Measurements from ENCODE around the gene SOX11. TPM values are rescaled to one million over a fixed set of nuclear protein-coding genes. Genes with fewer than 3 reads are reported as not detected.
"Not testable (repeated sequence)": the region's sequence is repeated elsewhere in the genome, so short reads cannot be mapped to it uniquely, and the experiment has no call there.

SOX11 gene
- total RNA-seq (ENCODE audit: low replicate concordance), result 21.1 and 83.2 TPM in 2 replicates
- long read RNA-seq, full-length matches to known transcripts, result 3 of 3 reads
- long read RNA-seq, partial matches to known transcripts, result 0 of 3 reads
- long read RNA-seq, other reads (novel, unspliced or antisense), result 0 of 3 reads

DNA sequence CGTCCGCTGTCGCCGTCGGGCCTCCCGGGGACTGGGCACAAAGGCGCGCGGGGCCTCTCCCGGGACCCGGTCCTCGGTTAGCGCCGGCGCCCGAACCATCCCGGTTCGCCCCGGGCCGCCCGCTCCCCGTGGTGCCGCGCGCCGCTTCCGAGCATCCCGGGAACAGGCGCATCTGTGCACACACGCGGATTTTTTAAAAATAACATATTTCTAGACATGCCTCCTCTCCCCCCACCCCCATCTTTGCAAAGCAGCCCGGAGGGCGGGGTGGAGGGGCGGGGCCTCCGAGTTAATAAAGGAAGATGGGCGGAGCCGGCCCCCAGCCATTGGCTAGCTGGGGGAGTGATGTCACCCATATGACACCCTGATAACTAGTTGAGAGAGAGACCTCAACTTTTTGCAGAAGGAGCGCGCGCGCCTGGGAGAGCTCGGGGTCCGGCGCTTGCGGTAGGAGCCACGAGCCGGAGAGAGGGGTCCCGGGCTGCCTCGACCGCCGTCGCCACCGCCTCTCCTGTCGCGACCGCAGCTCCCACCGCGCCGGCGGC lies at the start of gene SOX11:
Gene SOX11, plus strand, starts transcription at position 400 of the 545 bp plus-strand sequence. CDS start 338 bp downstream, outside the sequence.
- H3K27ac Mint-ChIP-seq, result peak within 1 kb of the TSS; percentile 96

DNA sequence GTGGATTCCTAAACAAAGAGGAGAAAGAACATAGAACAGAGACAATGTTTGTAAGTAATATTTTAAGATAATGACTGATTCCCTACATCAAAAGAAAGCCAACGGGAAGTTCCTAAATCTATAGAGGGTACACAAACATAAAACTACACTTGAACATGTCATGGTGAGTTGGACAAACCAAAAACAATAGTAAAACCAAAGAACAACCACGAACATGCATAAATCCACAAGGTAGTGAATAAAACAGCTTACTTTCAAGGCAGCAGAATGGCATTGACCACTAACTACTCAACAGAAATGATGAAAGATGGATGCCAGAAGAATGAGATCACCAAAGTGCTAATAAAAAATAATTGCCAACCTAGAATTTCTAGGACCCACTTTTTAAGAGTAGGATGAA lies 39.5 kb upstream of the SOX11 start:
- H3K27ac Mint-ChIP-seq; H3K4me3 Mint-ChIP-seq; H3K9me3 Mint-ChIP-seq; DNase-seq (ENCODE audit: extremely low spot score, unreplicated experiment); H3K4me1 Mint-ChIP-seq (ENCODE audit: unreplicated experiment); H3K27me3 Mint-ChIP-seq; H3K36me3 Mint-ChIP-seq: not testable (repeated sequence)

More for the DNA sequence above, at the start of gene SOX11:
- Mint-ChIP-seq H3K27me3 (peaks cover 13% of the 10 kb centered on the region), H3K9me3 (no peaks in the 10 kb centered on the region), H3K4me1 (ENCODE audit: unreplicated experiment) (peaks cover 12% of the 10 kb centered on the region), H3K4me3 (peak within 1 kb of the TSS; percentile 100), H3K36me3 (peaks cover 7% of the 10 kb centered on the region)
- DNase-seq (ENCODE audit: extremely low spot score, unreplicated experiment), result peak; percentile 97
- TF ChIP-seq, protein P1, sequence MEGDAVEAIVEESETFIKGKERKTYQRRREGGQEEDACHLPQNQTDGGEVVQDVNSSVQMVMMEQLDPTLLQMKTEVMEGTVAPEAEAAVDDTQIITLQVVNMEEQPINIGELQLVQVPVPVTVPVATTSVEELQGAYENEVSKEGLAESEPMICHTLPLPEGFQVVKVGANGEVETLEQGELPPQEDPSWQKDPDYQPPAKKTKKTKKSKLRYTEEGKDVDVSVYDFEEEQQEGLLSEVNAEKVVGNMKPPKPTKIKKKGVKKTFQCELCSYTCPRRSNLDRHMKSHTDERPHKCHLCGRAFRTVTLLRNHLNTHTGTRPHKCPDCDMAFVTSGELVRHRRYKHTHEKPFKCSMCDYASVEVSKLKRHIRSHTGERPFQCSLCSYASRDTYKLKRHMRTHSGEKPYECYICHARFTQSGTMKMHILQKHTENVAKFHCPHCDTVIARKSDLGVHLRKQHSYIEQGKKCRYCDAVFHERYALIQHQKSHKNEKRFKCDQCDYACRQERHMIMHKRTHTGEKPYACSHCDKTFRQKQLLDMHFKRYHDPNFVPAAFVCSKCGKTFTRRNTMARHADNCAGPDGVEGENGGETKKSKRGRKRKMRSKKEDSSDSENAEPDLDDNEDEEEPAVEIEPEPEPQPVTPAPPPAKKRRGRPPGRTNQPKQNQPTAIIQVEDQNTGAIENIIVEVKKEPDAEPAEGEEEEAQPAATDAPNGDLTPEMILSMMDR (conservative IDR thresholded peaks at IDR 0.05), result no peak

- H3K4me1 Mint-ChIP-seq (ENCODE audit: unreplicated experiment); H3K4me3 Mint-ChIP-seq; H3K9me3 Mint-ChIP-seq; H3K36me3 Mint-ChIP-seq; H3K27ac Mint-ChIP-seq; DNase-seq (ENCODE audit: extremely low spot score, unreplicated experiment); H3K27me3 Mint-ChIP-seq: not testable (repeated sequence)
Measured at GRCh38 chr2:5653756-5654155, 38.4 kb upstream of the SOX11 start.

DNA sequence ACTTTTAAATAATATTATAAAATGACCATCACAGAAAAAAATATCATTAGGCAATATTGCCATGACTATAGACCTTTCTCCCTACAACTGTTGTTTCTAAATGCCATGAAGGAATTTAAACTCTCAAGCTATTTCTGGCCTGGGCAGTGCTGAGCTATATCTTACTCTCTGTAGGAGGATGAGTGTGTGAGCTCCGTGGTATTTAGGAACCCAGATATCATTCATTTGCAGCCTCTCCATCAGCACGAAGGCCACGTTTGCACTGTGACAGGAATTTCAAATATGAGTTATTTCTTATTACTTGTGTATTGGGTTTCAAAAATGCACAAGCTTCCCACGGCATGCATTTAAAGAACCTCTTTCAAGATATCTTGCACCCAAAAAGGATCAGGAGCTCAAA lies 35.0 kb upstream of the SOX11 start:
- H3K9me3 Mint-ChIP-seq, result no peaks in the 10 kb centered on the region
- H3K36me3 Mint-ChIP-seq, result no peaks in the 10 kb centered on the region
- H3K27me3 Mint-ChIP-seq, result peaks cover 3% of the 10 kb centered on the region
- TF ChIP-seq, protein P1 (conservative IDR thresholded peaks at IDR 0.05), result no peak
- no peaks in the 10 kb centered on the region for H3K4me1 Mint-ChIP-seq (ENCODE audit: unreplicated experiment)
- H3K4me3 Mint-ChIP-seq, result no peak overlapping the region
- DNase-seq (ENCODE audit: extremely low spot score, unreplicated experiment), result no peak
- no peak overlapping the region for H3K27ac Mint-ChIP-seq

DNA sequence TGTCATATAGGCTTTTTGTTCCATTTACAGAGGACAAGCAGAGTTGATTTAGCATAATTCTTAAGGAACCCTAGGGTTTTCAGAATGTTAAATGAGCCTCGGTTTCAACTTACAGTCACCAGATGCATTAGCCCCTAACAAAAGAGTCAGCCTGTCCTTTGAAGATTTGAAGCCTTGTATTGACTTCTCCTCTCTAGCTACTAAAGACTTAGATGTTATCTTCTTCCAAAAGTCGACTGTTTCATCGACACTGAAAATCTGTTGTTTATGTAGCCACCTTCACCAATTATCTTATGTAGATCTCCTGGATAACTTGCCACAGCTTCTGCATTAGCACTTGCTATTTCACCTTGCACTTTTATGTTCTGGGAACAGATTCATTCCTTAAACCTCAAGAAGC lies 31.6 kb upstream of the SOX11 start:
- Mint-ChIP-seq H3K4me3 (no peak overlapping the region), H3K27ac (no peak overlapping the region), H3K36me3 (no peaks in the 10 kb centered on the region), H3K9me3 (no peaks in the 10 kb centered on the region), H3K27me3 (peaks cover 7% of the 10 kb centered on the region), H3K4me1 (ENCODE audit: unreplicated experiment) (peaks cover 4% of the 10 kb centered on the region)
- no peak for DNase-seq (ENCODE audit: extremely low spot score, unreplicated experiment)
- TF ChIP-seq, protein P1 (conservative IDR thresholded peaks at IDR 0.05), result no peak

- Mint-ChIP-seq H3K4me1 (ENCODE audit: unreplicated experiment) (peaks cover 4% of the 10 kb centered on the region), H3K9me3 (no peaks in the 10 kb centered on the region), H3K36me3 (no peaks in the 10 kb centered on the region), H3K27ac (no peak overlapping the region), H3K27me3 (peaks cover 11% of the 10 kb centered on the region), H3K4me3 (no peak overlapping the region)
- DNase-seq (ENCODE audit: extremely low spot score, unreplicated experiment), result no peak
- TF ChIP-seq, protein P1 (conservative IDR thresholded peaks at IDR 0.05), result no peak
Measured at GRCh38 chr2:5661362-5661761, 30.8 kb upstream of the SOX11 start.

Data from type B pancreatic cell (in vitro differentiated cells).